K562 (cell line): ENCODE results near the gene CCDC71L. TPM values are rescaled to one million over a fixed set of nuclear protein-coding genes. Genes with fewer than 3 reads are reported as not detected.

ENCODE experiments used
- AFF1 ChIP-seq, 2 experiments: fragments of 450-650 bp; IDR thresholded peaks; 2 replicates each; pipeline ENCODE4 v1.6.1; 2018; ENCODE audit warnings: mild to moderate bottlenecking in 2 of 2, low read depth in 1 of 2; ENCODE audit not compliant: partially characterized antibody in 2 of 2
- ARID3B ChIP-seq: fragments of 250-450 bp; sonication (Bioruptor Pico); IDR thresholded peaks from 2 replicates; pipeline ENCODE4 v1.4.0; 2020; ENCODE audit warnings: borderline replicate concordance
- ATF7 ChIP-seq: fragments of 450-650 bp; IDR thresholded peaks from 2 replicates; pipeline ENCODE4 v1.7.1; 2014; ENCODE audit warnings: mild to moderate bottlenecking, moderate library complexity
- DIDO1 ChIP-seq: fragments of 450-650 bp; IDR thresholded peaks from 2 replicates; pipeline ENCODE4 v1.6.1; 2016; ENCODE audit warnings: low read depth, missing biosample characterization, missing genetic modification characterization
- ETV1 ChIP-seq: fragments of 450-650 bp; conservative IDR thresholded peaks from 2 replicates; pipeline ENCODE4 v1.6.1; 2016; ENCODE audit warnings: missing genetic modification characterization, control low read depth, low read depth, missing compliant biosample characterization
- JUND ChIP-seq, 2 experiments: IDR thresholded peaks; 2 replicates in 1 of 2; 3 replicates in 1 of 2; pipeline ENCODE4 v1.6.1; 2011; ENCODE audit warnings: borderline replicate concordance in 2 of 2, low read depth in 2 of 2, low read length in 2 of 2, improper control_type of control experiment in 1 of 2, missing biosample characterization in 1 of 2, missing genetic modification characterization in 1 of 2, missing genetic modification reagents in 1 of 2
- PTTG1 ChIP-seq: fragments of 450-650 bp; IDR thresholded peaks from 2 replicates; pipeline ENCODE4 v1.6.1; 2016; ENCODE audit warnings: low read depth, mild to moderate bottlenecking, missing genetic modification characterization, missing compliant biosample characterization
- RBFOX2 ChIP-seq: fragments of 200-400 bp; formaldehyde crosslinking; IDR thresholded peaks from 2 replicates; pipeline ENCODE4 v1.6.1; 2017; ENCODE audit warnings: low read depth, mild to moderate bottlenecking, low read length, moderate library complexity
- SREBF2 ChIP-seq: sonication (generic); formaldehyde crosslinking; IDR thresholded peaks from 2 replicates; pipeline ENCODE4 v1.4.0; 2020; ENCODE audit warnings: mild to moderate bottlenecking, missing genetic modification reagents
- TEAD1 ChIP-seq, 2 experiments: fragments of 450-650 bp in 1 of 2; sonication (generic) in 1 of 2; formaldehyde crosslinking; IDR thresholded peaks; 2 replicates each; pipeline versions ENCODE4 v1.4.0 to v1.8.0; 2020 to 2022; ENCODE audit warnings: mild to moderate bottlenecking in 2 of 2, missing genetic modification reagents in 1 of 2
- ZHX1 ChIP-seq: fragments of 150-350 bp; conservative IDR thresholded peaks from 2 replicates; pipeline ENCODE4 v1.6.1; 2014; ENCODE audit warnings: low read length
- ZMIZ1 ChIP-seq, 2 experiments: fragments of 150-350 bp in 1 of 2; IDR thresholded peaks; 2 replicates each; pipeline ENCODE4 v1.6.1; 2012 to 2016; ENCODE audit warnings: low read depth in 2 of 2, low read length in 2 of 2, mild to moderate bottlenecking in 1 of 2, moderate library complexity in 1 of 2
- ZNF24 ChIP-seq: fragments of 450-650 bp; IDR thresholded peaks from 2 replicates; pipeline ENCODE4 v1.6.1; 2016
- polyA plus RNA-seq, 8 experiments: library from polyadenylated mRNA; depleted of rRNA in 4 of 8; stranded (reverse) in 5 of 8; unstranded in 3 of 8; fragments of >200 nt; fragmentation: Nextera tagmentation in 2 of 8; fragmentation: Illumina TruSeq in 1 of 8; extraction: Ambion mirVana in 2 of 8; extraction: Trizol in 1 of 8; gene quantifications; 2 replicates each; pipeline versions ENCODE4 v1.2.1 to v1.2.3, GENCODE V29; 2011 to 2014; ENCODE audit warnings: inconsistent platforms in 1 of 8, missing spikeins in 1 of 8
- total RNA-seq, 7 experiments: library from RNA; depleted of rRNA in 6 of 7; stranded (reverse); fragments of >200 nt in 6 of 7; fragmentation: Illumina TruSeq in 2 of 7; extraction: Trizol in 2 of 7; gene quantifications; 2 replicates each; pipeline versions ENCODE4 v1.2.1 to v1.2.3, GENCODE V29; 2011 to 2021; ENCODE audit warnings: low replicate concordance in 1 of 7

Gene CCDC71L
- total and polyA plus RNA-seq, 9 of the 15 experiments (the other 6 are each of a cell fraction or from before 2014, with no cell fraction given): 5.7 to 108 (median 25.4) TPM

GRCh38 chr7:106615808-106616707 lies 44.9 kb downstream of the CCDC71L start (continued):
- TF ChIP-seq ZHX1: no peak
- TF ChIP-seq RBFOX2: no peak
- TF ChIP-seq DIDO1 (tag): no peak
- TF ChIP-seq ETV1 (tag): peak; percentile 78
- TF ChIP-seq JUND (IDR thresholded peaks at IDR 0.05; ENCODE audit: borderline replicate concordance, low read depth, low read length): no peak
- peak; percentile 51; the same call in 1 of the 3 replicates for TF ChIP-seq JUND (tag; IDR thresholded peaks at IDR 0.05; ENCODE audit: borderline replicate concordance, low read depth, low read length)
- no peak for TF ChIP-seq PTTG1 (tag)
- peak in 1 of 2 experiments; percentile 28 for TF ChIP-seq AFF1 (IDR thresholded peaks at IDR 0.05; ENCODE audit: low read depth in 1 of 2, partially characterized antibody in 2 of 2)
- no peak for TF ChIP-seq TEAD1 (CRISPR knock-in tag; IDR thresholded peaks at IDR 0.05)
- TF ChIP-seq ZMIZ1 (IDR thresholded peaks at IDR 0.05; ENCODE audit: low read depth in 2 of 2, low read length in 2 of 2): no peak
- TF ChIP-seq ATF7: peak; percentile 49
- TF ChIP-seq ZNF24: 0 out of 2 replicates have a peak, but pooled peaks have one; percentile 29
- TF ChIP-seq SREBF2 (CRISPR knock-in tag): no peak
- no peak for TF ChIP-seq ARID3B (CRISPR knock-in tag)
